PC-9 (cell line): ENCODE data around the gene OR4D1. TPM values are rescaled to one million over a fixed set of nuclear protein-coding genes. Genes with fewer than 3 reads are reported as not detected.
A peak's percentile ranks its signal among the peaks of the same experiment; 100 is the strongest.

Experiments used
- BruUV-seq: library from RNA; stranded (reverse); fragments of 400-500 nt; replicated peaks from 2 replicates; lab custom pipeline; 2021; lab: Mats Ljungman, UMichigan
- CTCF ChIA-PET: fragments of 300-600 bp; sonication (Branson Sonifier 250); formaldehyde crosslinking; loops from one replicate; lab custom pipeline; 2022; ENCODE audit warnings: antibody characterized with exemption; lab: Charles Lee
- POLR2A ChIA-PET: fragments of 300-600 bp; sonication (Branson Sonifier 250); formaldehyde crosslinking; loops from one replicate; lab custom pipeline; 2022; ENCODE audit warnings: antibody characterized with exemption; ENCODE audit not compliant: unreplicated experiment; lab: Charles Lee
- DNase-seq, 2 experiments: peaks; one replicate each; pipeline versions ENCODE4 v3.0.0 to v3.0.0-alpha.2; 2015 to 2022; ENCODE audit warnings: mixed read lengths in 1 of 2
- H2AFZ ChIP-seq: fragments of 200-600 bp; sonication (generic); 2 replicates; pipeline ENCODE4 v1.8.1; 2017; ENCODE audit warnings: antibody characterized with exemption
- H3F3A ChIP-seq: fragments of 200-600 bp; sonication (generic); 2 replicates; pipeline ENCODE4 v1.8.1; 2017; ENCODE audit warnings: antibody characterized with exemption, mild to moderate bottlenecking, low read depth; ENCODE audit not compliant: insufficient read depth
- H3K27ac ChIP-seq: fragments of 200-600 bp; sonication (generic); 2 replicates; pipeline ENCODE4 v1.6.1; 2016; ENCODE audit warnings: mixed run types
- H3K27me3 ChIP-seq: fragments of 200-600 bp; sonication (generic); 2 replicates; pipeline ENCODE4 v1.6.1; 2016; ENCODE audit warnings: low read depth, mixed run types; ENCODE audit not compliant: insufficient read depth
- H3K36me3 ChIP-seq: fragments of 200-600 bp; sonication (generic); 2 replicates; pipeline ENCODE4 v1.6.1; 2016; ENCODE audit warnings: low read depth, mixed run types
- H3K4me1 ChIP-seq: fragments of 200-600 bp; sonication (generic); replicated peaks from 2 replicates; pipeline ENCODE4 v1.6.1; 2016; ENCODE audit warnings: mixed run types; ENCODE audit not compliant: insufficient read depth
- H3K4me2 ChIP-seq: fragments of 200-600 bp; sonication (generic); 2 replicates; pipeline ENCODE4 v1.6.1; 2017; ENCODE audit warnings: mixed run types
- H3K4me3 ChIP-seq: fragments of 200-600 bp; sonication (generic); 2 replicates; pipeline ENCODE4 v1.6.1; 2016; ENCODE audit warnings: mixed run types
- H3K79me2 ChIP-seq: fragments of 200-600 bp; sonication (generic); 2 replicates; pipeline ENCODE4 v1.6.1; 2017; ENCODE audit warnings: low read depth, mixed run types
- H3K9me2 ChIP-seq: fragments of 200-600 bp; sonication (generic); 2 replicates; pipeline ENCODE4 v1.8.1; 2017; ENCODE audit warnings: mild to moderate bottlenecking; ENCODE audit not compliant: insufficient read depth
- H3K9me3 ChIP-seq: fragments of 200-600 bp; sonication (generic); 2 replicates; pipeline ENCODE4 v1.8.1; 2016; ENCODE audit warnings: low read depth; ENCODE audit not compliant: insufficient read depth
- H4K20me1 ChIP-seq: fragments of 200-600 bp; sonication (generic); 2 replicates; pipeline ENCODE4 v1.8.1; 2017; ENCODE audit not compliant: insufficient read depth
- CTCF ChIP-seq: fragments of 200-600 bp; sonication (generic); conservative IDR thresholded peaks from 2 replicates; pipeline ENCODE4 v1.6.1; 2017; ENCODE audit warnings: mixed run types, antibody characterized with exemption, mild to moderate bottlenecking, moderate library complexity
- EZH2 ChIP-seq: fragments of 200-600 bp; sonication (generic); IDR thresholded peaks from 2 replicates; pipeline ENCODE4 v1.8.0; 2017; ENCODE audit warnings: antibody characterized with exemption, low read depth
- intact Hi-C: fragments of 100-400 bp; cut with micrococcal nuclease; formaldehyde crosslinking; loops from one replicate; pipeline ENCODE4 v1.10.0; 2022; ENCODE audit not compliant: unreplicated experiment
- total RNA-seq: library from RNA; stranded (reverse); gene quantifications from 2 replicates; pipeline ENCODE4 v1.2.3, GENCODE V29; 2021

OR4D1 gene
- total RNA-seq, 1 experiment from 2014 or later = not detected

- no peaks in the 10 kb centered on the region for H3K4me1 ChIP-seq
- no peaks in the 10 kb centered on the region for H3K9me2 ChIP-seq
- ChIA-PET POLR2A (no interaction called here), CTCF (no interaction called here)
- no peaks in the 10 kb centered on the region for H3K9me3 ChIP-seq
- no peaks in the 10 kb centered on the region for H4K20me1 ChIP-seq
- H3F3A ChIP-seq = no peaks in the 10 kb centered on the region
- H3K4me3 ChIP-seq = no peak overlapping the region
- H3K4me2 ChIP-seq = no peak overlapping the region
- BruUV-seq = no TSS peak
- H3K27ac ChIP-seq = no peak overlapping the region
- DNase-seq = no peak
- peaks cover 19% of the 10 kb centered on the region for H3K27me3 ChIP-seq
- no peaks in the 10 kb centered on the region for H3K36me3 ChIP-seq
- TF ChIP-seq EZH2 (no peak), CTCF (no peak)
- no peak overlapping the region for H2AFZ ChIP-seq
- intact Hi-C loops = no loop called here
- no peaks in the 10 kb centered on the region for H3K79me2 ChIP-seq
These were observed 30.8 kb upstream of the OR4D1 start for GRCh38 chr17:58117382-58117781.

- Histone ChIP-seq H3K79me2 (no peaks in the 10 kb centered on the region), H3K9me3 (no peaks in the 10 kb centered on the region), H3K27ac (no peak overlapping the region), H3K4me1 (no peaks in the 10 kb centered on the region), H3K4me3 (no peak overlapping the region), H4K20me1 (0 out of 2 replicates have a peak, but pooled peaks cover 4% of the 10 kb centered on the region), H3F3A (no peaks in the 10 kb centered on the region), H3K27me3 (peaks cover 35% of the 10 kb centered on the region), H2AFZ (no peak overlapping the region), H3K4me2 (no peak overlapping the region), H3K36me3 (no peaks in the 10 kb centered on the region), H3K9me2 (no peaks in the 10 kb centered on the region)
- no peak for TF ChIP-seq EZH2
- ChIA-PET CTCF (no interaction called here), POLR2A (interaction anchor here (0.7 kb wide), 1 partner anchor 233 kb away, joined by 5 read pairs; no protein-coding TSS in a partner anchor)
- no TSS peak for BruUV-seq
- intact Hi-C loops = no loop called here
- no peak for DNase-seq
These were observed 28.7 kb upstream of the OR4D1 start for GRCh38 chr17:58119491-58119890.

GRCh38 chr17:58120195-58120822 lies 27.9 kb upstream of the OR4D1 start:
- ChIA-PET POLR2A (interaction anchor here (0.6 to 0.7 kb wide), 2 partner anchors 98 to 232 kb away, joined by 5 to 6 read pairs; no protein-coding TSS in a partner anchor), CTCF (no interaction called here)
- intact Hi-C loops = no loop called here
- Histone ChIP-seq H4K20me1 (0 out of 2 replicates have a peak, but pooled peaks cover 4% of the 10 kb centered on the region), H3K4me2 (no peak overlapping the region), H3K27ac (no peak overlapping the region), H3F3A (no peaks in the 10 kb centered on the region), H3K9me2 (no peaks in the 10 kb centered on the region), H3K9me3 (no peaks in the 10 kb centered on the region), H3K27me3 (peaks cover 38% of the 10 kb centered on the region), H3K36me3 (no peaks in the 10 kb centered on the region), H3K4me3 (no peak overlapping the region), H3K4me1 (no peaks in the 10 kb centered on the region), H2AFZ (no peak overlapping the region), H3K79me2 (no peaks in the 10 kb centered on the region)
- DNase-seq = peak; percentile 24 to 61
- BruUV-seq = no TSS peak
- TF ChIP-seq EZH2 (no peak), CTCF (no peak)
